ENCODE data around the gene ADRM1. TPM values are rescaled to one million over a fixed set of nuclear protein-coding genes. Genes with fewer than 3 reads are reported as not detected.

ADRM1 gene
- total and polyA plus RNA-seq, 2 of the 4 experiments (the other 2 are of a cell fraction): 103 to 149 TPM

- ATAC-seq (ENCODE audit: low read depth): no peak
- POLR2A ChIA-PET (ENCODE audit: unreplicated experiment): no interaction called here
Observed at GRCh38 chr20:62321975-62322374, 19.2 kb downstream of the ADRM1 start.

More at GRCh38 chr20:62321975-62322374, 19.2 kb downstream of the ADRM1 start:
- Histone ChIP-seq H3K36me3 (ENCODE audit: control insufficient read depth, insufficient read depth, low read length) (peaks cover 43% of the 10 kb centered on the region), H2AK9ac (replicated peaks; ENCODE audit: low read depth, low read length, poor library complexity) (no peak overlapping the region), H3K4me1 (ENCODE audit: control insufficient read depth, insufficient read depth, low read length) (no peaks in the 10 kb centered on the region), H4K5ac (ENCODE audit: low read depth, low read length) (no peak overlapping the region), H2BK15ac (ENCODE audit: low read depth, low read length) (no peak overlapping the region), H3K79me1 (ENCODE audit: low read depth in 1 of 2, low read length in 2 of 2) (no peaks in the 10 kb centered on the region), H2AFZ (replicated peaks; ENCODE audit: low read length, poor library complexity) (no peak overlapping the region), H3K27me3 (ENCODE audit: control insufficient read depth, insufficient read depth, low read length) (no peaks in the 10 kb centered on the region), H3K18ac (ENCODE audit: low read depth, low read length) (no peak overlapping the region), H2BK120ac (ENCODE audit: low read depth, low read length) (no peak overlapping the region), H2BK5ac (ENCODE audit: low read depth, low read length, poor library complexity, severe bottlenecking) (no peak overlapping the region), H4K8ac (ENCODE audit: low read depth in 2 of 2, low read length in 2 of 2) (no peak overlapping the region), H4K20me1 (ENCODE audit: insufficient read depth, low read length) (no peaks in the 10 kb centered on the region), H3K9me3 (ENCODE audit: control insufficient read depth, insufficient read depth, low read length) (no peaks in the 10 kb centered on the region), H3K4me3 (ENCODE audit: insufficient read depth, low read depth, low read length) (no peak overlapping the region), H2BK20ac (ENCODE audit: low read depth, low read length) (no peak overlapping the region), H3K27ac (ENCODE audit: insufficient read depth, low read length) (no peak overlapping the region), H3K9me1 (ENCODE audit: insufficient read depth, low read length) (no peaks in the 10 kb centered on the region), H3K9ac (ENCODE audit: low read depth, low read length) (no peak overlapping the region), H3K4me2 (ENCODE audit: low read depth, low read length) (no peak overlapping the region), H4K91ac (ENCODE audit: insufficient read depth, low read depth, low read length) (no peak overlapping the region), H3K56ac (ENCODE audit: extremely low read depth, insufficient read depth, low read length) (no peak overlapping the region), H3K4ac (ENCODE audit: low read depth, low read length) (no peak overlapping the region), H3K14ac (replicated peaks; ENCODE audit: low read depth, low read length) (no peak overlapping the region), H2AK5ac (ENCODE audit: low read depth, low read length) (no peak overlapping the region), H3K23ac (ENCODE audit: low read depth, low read length) (no peak overlapping the region)
- dilution Hi-C loops (cut with HindIII; ENCODE audit: low sequenced_read_pairs, unreplicated experiment) (no loop called here), in situ Hi-C loops (cut with MboI; ENCODE audit: low sequenced_read_pairs) (no loop called here), intact Hi-C loops (cut with micrococcal nuclease) (no loop called here)
- BruUV-seq (replicated peaks): no TSS peak
- 96% methylated on average over 9 of the region's 16 CpGs; no CpG with 5 or more reads in 1 of the 2 experiments for WGBS, 2 experiments (ENCODE audit: extremely low coverage in 2 of 2, insufficient read length in 1 of 2)
- DNase-seq: no peak
- no peak for TF ChIP-seq SMC3 (IDR thresholded peaks at IDR 0.05; ENCODE audit: low read depth, low read length)
- TF ChIP-seq, protein P1, sequence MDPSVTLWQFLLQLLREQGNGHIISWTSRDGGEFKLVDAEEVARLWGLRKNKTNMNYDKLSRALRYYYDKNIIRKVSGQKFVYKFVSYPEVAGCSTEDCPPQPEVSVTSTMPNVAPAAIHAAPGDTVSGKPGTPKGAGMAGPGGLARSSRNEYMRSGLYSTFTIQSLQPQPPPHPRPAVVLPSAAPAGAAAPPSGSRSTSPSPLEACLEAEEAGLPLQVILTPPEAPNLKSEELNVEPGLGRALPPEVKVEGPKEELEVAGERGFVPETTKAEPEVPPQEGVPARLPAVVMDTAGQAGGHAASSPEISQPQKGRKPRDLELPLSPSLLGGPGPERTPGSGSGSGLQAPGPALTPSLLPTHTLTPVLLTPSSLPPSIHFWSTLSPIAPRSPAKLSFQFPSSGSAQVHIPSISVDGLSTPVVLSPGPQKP (IDR thresholded peaks at IDR 0.05; ENCODE audit: borderline replicate concordance, low read depth, low read length): no peak
- no peak for TF ChIP-seq RFX5 (IDR thresholded peaks at IDR 0.05; ENCODE audit: low read depth, low read length)
- no peak for TF ChIP-seq RCOR1 (IDR thresholded peaks at IDR 0.05; ENCODE audit: insufficient replicate concordance, low read length)
- TF ChIP-seq POLR2A (IDR thresholded peaks at IDR 0.05; ENCODE audit: low read depth, low read length): no peak
- CTCF ChIA-PET: no interaction called here
